Measurements from ENCODE around the gene L3MBTL4. TPM values are rescaled to one million over a fixed set of nuclear protein-coding genes. Genes with fewer than 3 reads are reported as not detected.

Gene L3MBTL4
- total RNA-seq, 1 donor from 2014 or later = 0.34 TPM

- H3K36me3 ChIP-seq = no peaks in the 10 kb centered on the region
- Mint-ChIP-seq H3K4me3 (no peak overlapping the region), H3K9me3 (no peaks in the 10 kb centered on the region), H3K36me3 (no peaks in the 10 kb centered on the region), H3K4me1 (peaks cover 3% of the 10 kb centered on the region), H3K27me3 (ENCODE audit: insufficient read depth, low read depth) (no peaks in the 10 kb centered on the region), H3K27ac (no peak overlapping the region)
- no peak overlapping the region for H3K4me2 ChIP-seq
- no peaks in the 10 kb centered on the region for H4K20me1 ChIP-seq (ENCODE audit: low read depth)
- H2AFZ ChIP-seq (replicated peaks) = no peak overlapping the region
- no peak overlapping the region for H3K27ac ChIP-seq
- no peaks in the 10 kb centered on the region for H3K4me1 ChIP-seq
- no peaks in the 10 kb centered on the region for H3F3A ChIP-seq (ENCODE audit: low read depth)
- H3K4me3 ChIP-seq = no peak overlapping the region
- DNase-seq (ENCODE audit: low spot score) = no peak
- no peak overlapping the region for H3K9ac ChIP-seq
- H3K27me3 ChIP-seq = no peaks in the 10 kb centered on the region
- no peaks in the 10 kb centered on the region for H3K79me2 ChIP-seq (ENCODE audit: low read depth)
- H3K9me3 ChIP-seq (ENCODE audit: low read depth) = no peaks in the 10 kb centered on the region
- TF ChIP-seq CTCF (IDR thresholded peaks at IDR 0.05) (no peak), EZH2phosphoT487 (IDR thresholded peaks at IDR 0.05) (no peak), EZH2 (IDR thresholded peaks at IDR 0.05) (no peak)
These were observed 305.0 kb downstream of the L3MBTL4 start for GRCh38 chr18:6109743-6110142.

GRCh38 chr18:6107794-6108193 lies 306.9 kb downstream of the L3MBTL4 start:
- no peak overlapping the region for H3K4me3 Mint-ChIP-seq

GRCh38 chr18:6106091-6106685 lies 308.5 kb downstream of the L3MBTL4 start:
- Histone ChIP-seq H3K9me3 (ENCODE audit: low read depth) (no peaks in the 10 kb centered on the region), H3K27ac (no peak overlapping the region), H3K36me3 (no peaks in the 10 kb centered on the region), H2AFZ (replicated peaks) (no peak overlapping the region), H3K4me1 (no peaks in the 10 kb centered on the region), H3K4me3 (no peak overlapping the region), H3F3A (ENCODE audit: low read depth) (no peaks in the 10 kb centered on the region), H3K9ac (no peak overlapping the region), H3K27me3 (no peaks in the 10 kb centered on the region), H4K20me1 (ENCODE audit: low read depth) (no peaks in the 10 kb centered on the region), H3K79me2 (ENCODE audit: low read depth) (no peaks in the 10 kb centered on the region), H3K4me2 (no peak overlapping the region)
- Mint-ChIP-seq H3K4me3 (no peak overlapping the region), H3K9me3 (no peaks in the 10 kb centered on the region), H3K27ac (peak overlapping the region; percentile 67), H3K36me3 (no peaks in the 10 kb centered on the region), H3K27me3 (ENCODE audit: insufficient read depth, low read depth) (no peaks in the 10 kb centered on the region), H3K4me1 (peaks cover 9% of the 10 kb centered on the region)
- DNase-seq (ENCODE audit: low spot score) = no peak
- TF ChIP-seq EZH2 (IDR thresholded peaks at IDR 0.05) (no peak), CTCF (IDR thresholded peaks at IDR 0.05) (no peak), EZH2phosphoT487 (IDR thresholded peaks at IDR 0.05) (no peak)

More at GRCh38 chr18:6107794-6108193, 306.9 kb downstream of the L3MBTL4 start:
- H3K27ac ChIP-seq = no peak overlapping the region
- TF ChIP-seq EZH2 (IDR thresholded peaks at IDR 0.05) (no peak), CTCF (IDR thresholded peaks at IDR 0.05) (no peak), EZH2phosphoT487 (IDR thresholded peaks at IDR 0.05) (no peak)
- H2AFZ ChIP-seq (replicated peaks) = no peak overlapping the region
- no peaks in the 10 kb centered on the region for H3K9me3 Mint-ChIP-seq
- H3K9ac ChIP-seq = no peak overlapping the region
- no peak overlapping the region for H3K4me2 ChIP-seq
- no peaks in the 10 kb centered on the region for H3K27me3 ChIP-seq
- H3K9me3 ChIP-seq (ENCODE audit: low read depth) = no peaks in the 10 kb centered on the region
- no peaks in the 10 kb centered on the region for H3F3A ChIP-seq (ENCODE audit: low read depth)
- H3K4me1 Mint-ChIP-seq = peaks cover 9% of the 10 kb centered on the region
- no peaks in the 10 kb centered on the region for H4K20me1 ChIP-seq (ENCODE audit: low read depth)
- H3K79me2 ChIP-seq (ENCODE audit: low read depth) = no peaks in the 10 kb centered on the region
- DNase-seq (ENCODE audit: low spot score) = no peak
- no peak overlapping the region for H3K4me3 ChIP-seq
- no peaks in the 10 kb centered on the region for H3K27me3 Mint-ChIP-seq (ENCODE audit: insufficient read depth, low read depth)
- no peak overlapping the region for H3K27ac Mint-ChIP-seq
- no peaks in the 10 kb centered on the region for H3K36me3 Mint-ChIP-seq
- no peaks in the 10 kb centered on the region for H3K4me1 ChIP-seq
- H3K36me3 ChIP-seq = no peaks in the 10 kb centered on the region

Measured in neural progenitor cell (in vitro differentiated cells).